ENCODE results near the gene ABTB2. TPM values are rescaled to one million over a fixed set of nuclear protein-coding genes. Genes with fewer than 3 reads are reported as not detected.

ABTB2 gene
- total and polyA plus RNA-seq, 4 donors, result 0.73 to 3.3 (median 2.7) TPM

DNA sequence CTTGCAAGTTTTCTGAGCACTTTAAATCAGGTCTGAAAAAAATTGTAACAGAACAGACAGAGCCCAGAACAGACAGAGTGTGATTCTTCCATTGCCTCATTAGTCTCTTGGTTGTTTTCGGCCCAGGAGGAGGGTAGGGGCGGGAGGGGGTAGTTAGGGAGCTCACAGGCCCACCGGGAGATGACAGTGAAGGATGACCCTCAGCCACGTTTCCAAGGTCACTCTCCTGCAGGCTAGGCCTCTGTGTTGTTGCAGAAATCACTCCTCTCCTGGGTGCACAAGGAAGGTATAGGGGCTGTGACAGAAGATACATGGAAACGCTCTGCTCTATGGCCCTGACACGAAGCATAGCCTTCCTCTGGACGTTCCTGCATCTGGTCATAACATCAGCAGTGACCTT lies 69.3 kb downstream of the ABTB2 start:
- WGBS, 2 donors, result 62 to 80% methylated on average over 7 of the region's 7 CpGs
- TF ChIP-seq, protein P1, sequence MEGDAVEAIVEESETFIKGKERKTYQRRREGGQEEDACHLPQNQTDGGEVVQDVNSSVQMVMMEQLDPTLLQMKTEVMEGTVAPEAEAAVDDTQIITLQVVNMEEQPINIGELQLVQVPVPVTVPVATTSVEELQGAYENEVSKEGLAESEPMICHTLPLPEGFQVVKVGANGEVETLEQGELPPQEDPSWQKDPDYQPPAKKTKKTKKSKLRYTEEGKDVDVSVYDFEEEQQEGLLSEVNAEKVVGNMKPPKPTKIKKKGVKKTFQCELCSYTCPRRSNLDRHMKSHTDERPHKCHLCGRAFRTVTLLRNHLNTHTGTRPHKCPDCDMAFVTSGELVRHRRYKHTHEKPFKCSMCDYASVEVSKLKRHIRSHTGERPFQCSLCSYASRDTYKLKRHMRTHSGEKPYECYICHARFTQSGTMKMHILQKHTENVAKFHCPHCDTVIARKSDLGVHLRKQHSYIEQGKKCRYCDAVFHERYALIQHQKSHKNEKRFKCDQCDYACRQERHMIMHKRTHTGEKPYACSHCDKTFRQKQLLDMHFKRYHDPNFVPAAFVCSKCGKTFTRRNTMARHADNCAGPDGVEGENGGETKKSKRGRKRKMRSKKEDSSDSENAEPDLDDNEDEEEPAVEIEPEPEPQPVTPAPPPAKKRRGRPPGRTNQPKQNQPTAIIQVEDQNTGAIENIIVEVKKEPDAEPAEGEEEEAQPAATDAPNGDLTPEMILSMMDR (IDR thresholded peaks at IDR 0.05; ENCODE audit: control extremely low read depth, extremely low read depth), result no peak

DNA sequence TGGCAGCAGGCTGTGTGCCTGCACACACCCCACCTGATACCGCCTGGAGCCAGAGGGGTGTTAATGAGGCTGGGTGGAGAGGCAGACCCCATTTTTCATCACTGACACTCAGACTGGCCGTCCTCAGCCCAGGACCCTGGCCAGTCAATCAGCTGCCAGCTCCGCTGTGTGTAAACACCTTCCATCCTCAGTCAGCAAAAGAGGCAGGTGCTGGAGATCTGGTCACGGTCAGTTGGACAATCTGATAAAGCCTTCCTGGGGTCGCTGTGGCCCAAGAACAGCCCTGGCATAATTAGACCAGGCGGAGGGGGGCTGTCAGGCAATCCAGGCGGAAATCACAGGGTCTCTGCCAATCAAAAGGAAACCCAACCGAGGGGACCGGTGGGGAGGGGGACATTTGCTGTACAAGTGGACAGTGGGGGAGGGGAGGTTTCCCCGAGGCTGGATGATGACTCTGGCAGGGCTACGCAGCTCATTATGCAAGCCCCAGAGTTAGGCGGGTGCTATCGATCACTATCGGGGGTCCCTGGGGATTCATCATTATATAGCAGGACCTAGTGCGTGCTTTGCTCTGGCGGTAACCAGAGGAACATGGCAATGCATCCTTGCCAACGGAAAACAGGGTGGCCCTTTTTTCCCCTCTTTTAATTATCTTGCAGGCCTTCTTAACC lies 72.9 kb downstream of the ABTB2 start:
- no peaks in the 10 kb centered on the region for H3K9me3 ChIP-seq (ENCODE audit: control insufficient read depth in 4 of 4, insufficient read depth in 3 of 4, low read length in 3 of 4)

More for the DNA sequence above, 69.3 kb downstream of the ABTB2 start:
- H3K9ac ChIP-seq (ENCODE audit: insufficient read depth in 1 of 2, low read length in 2 of 2), result no peak overlapping the region
- H3K27me3 ChIP-seq (ENCODE audit: control insufficient read depth in 3 of 3, insufficient read depth in 3 of 3, low read length in 2 of 3), result no peaks in the 10 kb centered on the region
- H3K4me3 ChIP-seq, result no peak overlapping the region
- no peaks in the 10 kb centered on the region for H3K9me3 ChIP-seq (ENCODE audit: control insufficient read depth in 4 of 4, insufficient read depth in 3 of 4, low read length in 3 of 4)
- DNase-seq (no peak), ATAC-seq (ENCODE audit: insufficient read depth, low FRiP score) (no peak)
- H3K36me3 ChIP-seq (ENCODE audit: control insufficient read depth in 4 of 4, insufficient read depth in 4 of 4, low read length in 4 of 4), result no peaks in the 10 kb centered on the region
- H3K4me1 ChIP-seq (ENCODE audit: control insufficient read depth in 5 of 5, insufficient read depth in 5 of 5, low read length in 5 of 5), result peaks cover 0 to 6% (median 0%) of the 10 kb centered on the region in 5 donors
- no peak overlapping the region for H3K27ac ChIP-seq (ENCODE audit: low read depth in 1 of 2, low read length in 1 of 2)

DNA sequence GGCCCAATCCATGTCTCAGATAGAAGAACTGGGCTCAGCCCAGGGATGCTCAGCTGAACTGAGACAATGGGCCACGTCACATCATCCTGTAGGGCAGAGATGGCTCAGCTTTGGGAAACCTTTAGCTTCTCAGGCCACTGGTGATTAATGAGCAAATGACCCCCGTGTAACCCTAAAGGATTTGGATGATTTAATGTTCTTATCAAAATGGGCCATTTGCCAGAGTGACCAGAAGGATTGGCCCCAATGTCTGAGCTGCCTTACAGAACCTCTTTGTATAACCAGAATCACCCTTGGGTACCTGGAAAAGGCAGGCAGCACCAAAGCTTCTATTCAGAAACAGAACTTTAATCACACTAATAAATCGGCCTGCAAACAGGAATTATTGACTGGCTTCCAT lies 73.7 kb downstream of the ABTB2 start:
- H3K4me3 ChIP-seq, result no peak overlapping the region
- H3K9ac ChIP-seq (ENCODE audit: insufficient read depth in 1 of 2, low read length in 2 of 2), result no peak overlapping the region
- TF ChIP-seq, protein P1 (IDR thresholded peaks at IDR 0.05; ENCODE audit: control extremely low read depth, extremely low read depth), result no peak
- H3K4me1 ChIP-seq (ENCODE audit: control insufficient read depth in 5 of 5, insufficient read depth in 5 of 5, low read length in 5 of 5), result peaks cover 0 to 6% (median 0%) of the 10 kb centered on the region in 5 donors
- no peak overlapping the region for H3K27ac ChIP-seq (ENCODE audit: low read depth in 1 of 2, low read length in 1 of 2)
- DNase-seq (no peak), ATAC-seq (ENCODE audit: insufficient read depth, low FRiP score) (no peak)
- 67 to 78% methylated on average over 3 of the region's 3 CpGs for WGBS, 2 donors
- H3K9me3 ChIP-seq (ENCODE audit: control insufficient read depth in 4 of 4, insufficient read depth in 3 of 4, low read length in 3 of 4), result no peaks in the 10 kb centered on the region
- no peaks in the 10 kb centered on the region for H3K27me3 ChIP-seq (ENCODE audit: control insufficient read depth in 3 of 3, insufficient read depth in 3 of 3, low read length in 2 of 3)
- H3K36me3 ChIP-seq (ENCODE audit: control insufficient read depth in 4 of 4, insufficient read depth in 4 of 4, low read length in 4 of 4), result no peaks in the 10 kb centered on the region

More for the DNA sequence above, 72.9 kb downstream of the ABTB2 start:
- Histone ChIP-seq H3K4me3 (no peak overlapping the region), H3K9ac (ENCODE audit: insufficient read depth in 1 of 2, low read length in 2 of 2) (no peak overlapping the region), H3K27me3 (ENCODE audit: control insufficient read depth in 3 of 3, insufficient read depth in 3 of 3, low read length in 2 of 3) (no peaks in the 10 kb centered on the region), H3K4me1 (ENCODE audit: control insufficient read depth in 5 of 5, insufficient read depth in 5 of 5, low read length in 5 of 5) (peaks cover 0 to 6% (median 0%) of the 10 kb centered on the region in 5 donors), H3K36me3 (ENCODE audit: control insufficient read depth in 4 of 4, insufficient read depth in 4 of 4, low read length in 4 of 4) (no peaks in the 10 kb centered on the region), H3K27ac (ENCODE audit: low read depth in 1 of 2, low read length in 1 of 2) (no peak overlapping the region)
- DNase-seq, result no peak
- 81 to 92% methylated on average over 17 of the region's 17 CpGs for WGBS, 2 donors
- TF ChIP-seq, protein P1 (IDR thresholded peaks at IDR 0.05; ENCODE audit: control extremely low read depth, extremely low read depth), result no peak
- no peak for ATAC-seq (ENCODE audit: insufficient read depth, low FRiP score)
